Liver (tissue), 9 donors: ENCODE results near the gene GOLGA7B. TPM values are rescaled to one million over a fixed set of nuclear protein-coding genes. Genes with fewer than 3 reads are reported as not detected.

Experiments used
- DNase-seq: peaks from one replicate; pipeline ENCODE4 v3.0.0-alpha.2; 2017; ENCODE audit warnings: low spot score
- H3K27ac ChIP-seq, 2 donors: one replicate each; pipeline ENCODE4 v1.7.0; 2013; ENCODE audit warnings: inconsistent platforms in 2 of 2, low read length in 2 of 2, control low read depth in 1 of 2, low read depth in 1 of 2, mild to moderate bottlenecking in 1 of 2
- H3K27me3 ChIP-seq, 4 donors: one replicate each; pipeline versions ENCODE4 v1.6.1 to v1.7.0; 2013; ENCODE audit warnings: low read length in 3 of 4, inconsistent platforms in 1 of 4, mild to moderate bottlenecking in 1 of 4, moderate library complexity in 1 of 4; ENCODE audit not compliant: control insufficient read depth in 4 of 4, insufficient read depth in 4 of 4
- H3K36me3 ChIP-seq, 4 donors: one replicate each; pipeline versions ENCODE4 v1.6.1 to v1.7.0; 2013; ENCODE audit warnings: low read length in 3 of 4, mild to moderate bottlenecking in 3 of 4, low read depth in 1 of 4, moderate library complexity in 1 of 4; ENCODE audit not compliant: control insufficient read depth in 4 of 4, insufficient read depth in 3 of 4
- H3K4me1 ChIP-seq, 4 donors: one replicate each; pipeline versions ENCODE4 v1.6.1 to v1.7.0; 2013; ENCODE audit warnings: low read length in 3 of 4, mild to moderate bottlenecking in 3 of 4, moderate library complexity in 1 of 4; ENCODE audit not compliant: control insufficient read depth in 4 of 4, insufficient read depth in 4 of 4
- H3K4me3 ChIP-seq, 3 donors: one replicate each; pipeline versions ENCODE4 v1.6.1 to v1.7.0; 2013; ENCODE audit warnings: low read length in 3 of 3, control low read depth in 1 of 3, low read depth in 1 of 3, mild to moderate bottlenecking in 1 of 3
- H3K9ac ChIP-seq, 2 donors: one replicate each; pipeline ENCODE4 v1.7.0; 2013; ENCODE audit warnings: low read length in 2 of 2, mild to moderate bottlenecking in 2 of 2, moderate library complexity in 2 of 2, control low read depth in 1 of 2, low read depth in 1 of 2
- H3K9me3 ChIP-seq, 4 donors: one replicate each; pipeline versions ENCODE4 v1.6.1 to v1.7.0; 2013; ENCODE audit warnings: low read length in 3 of 4; ENCODE audit not compliant: control insufficient read depth in 4 of 4
- CTCF ChIP-seq: fragments of 150-350 bp; IDR thresholded peaks from 2 replicates; pipeline ENCODE4 v1.5.1; 2017; ENCODE audit warnings: improper control_type of control experiment, low read depth, low read length; ENCODE audit not compliant: missing input control
- EGR1 ChIP-seq, 2 donors: IDR thresholded peaks; 2 replicates each; pipeline ENCODE4 v1.6.1; 2016 to 2018; ENCODE audit warnings: antibody characterized with exemption in 2 of 2, low read depth in 2 of 2
- FOXA1 ChIP-seq: IDR thresholded peaks from 2 replicates; pipeline ENCODE4 v1.6.1; 2016; ENCODE audit warnings: antibody characterized with exemption
- FOXA2 ChIP-seq: IDR thresholded peaks from 2 replicates; pipeline ENCODE4 v1.6.1; 2016; ENCODE audit warnings: antibody characterized with exemption
- GABPA ChIP-seq, 2 donors: IDR thresholded peaks in 1 of 2; conservative IDR thresholded peaks in 1 of 2; 2 replicates each; pipeline ENCODE4 v1.6.1; 2016; ENCODE audit warnings: antibody characterized with exemption in 2 of 2, mild to moderate bottlenecking in 1 of 2, moderate library complexity in 1 of 2
- HNF4A ChIP-seq, 2 donors: conservative IDR thresholded peaks; 2 replicates each; pipeline ENCODE4 v1.6.1; 2016; ENCODE audit warnings: antibody characterized with exemption in 2 of 2, mild to moderate bottlenecking in 2 of 2
- HNF4G ChIP-seq: IDR thresholded peaks from 2 replicates; pipeline ENCODE4 v1.6.1; 2016; ENCODE audit warnings: antibody characterized with exemption
- JUND ChIP-seq, 2 donors: IDR thresholded peaks; 2 replicates each; pipeline ENCODE4 v1.6.1; 2016; ENCODE audit warnings: antibody characterized with exemption in 2 of 2
- MAX ChIP-seq: IDR thresholded peaks from 2 replicates; pipeline ENCODE4 v1.6.1; 2016; ENCODE audit warnings: antibody characterized with exemption
- NR2F2 ChIP-seq: IDR thresholded peaks from 2 replicates; pipeline ENCODE4 v1.6.1; 2016; ENCODE audit warnings: antibody characterized with exemption
- RAD21 ChIP-seq, 2 donors: IDR thresholded peaks; 2 replicates each; pipeline ENCODE4 v1.6.1; 2016; ENCODE audit warnings: antibody characterized with exemption in 2 of 2, mild to moderate bottlenecking in 2 of 2
- REST ChIP-seq: IDR thresholded peaks from 2 replicates; pipeline ENCODE4 v1.6.1; 2016; ENCODE audit warnings: antibody characterized with exemption, mild to moderate bottlenecking
- RXRA ChIP-seq, 2 donors: IDR thresholded peaks; 2 replicates each; pipeline ENCODE4 v1.6.1; 2017 to 2018; ENCODE audit warnings: antibody characterized with exemption in 2 of 2, mild to moderate bottlenecking in 1 of 2
- SP1 ChIP-seq: IDR thresholded peaks from 2 replicates; pipeline ENCODE4 v1.6.1; 2018; ENCODE audit warnings: antibody characterized with exemption, mild to moderate bottlenecking
- TAF1 ChIP-seq: conservative IDR thresholded peaks from 2 replicates; pipeline ENCODE4 v1.6.1; 2016; ENCODE audit warnings: antibody characterized with exemption, mild to moderate bottlenecking
- YY1 ChIP-seq: IDR thresholded peaks from 2 replicates; pipeline ENCODE4 v1.6.1; 2016; ENCODE audit warnings: antibody characterized with exemption, mild to moderate bottlenecking
- ZBTB33 ChIP-seq: IDR thresholded peaks from 2 replicates; pipeline ENCODE4 v1.6.1; 2016; ENCODE audit warnings: antibody characterized with exemption
- WGBS: extraction: QIAGEN DNeasy Blood & Tissue Kit; methylation state at CpG from one replicate; pipeline ENCODE4 v1.1.7; 2013; 5-methylcytosine and 5-hydroxymethylcytosine counted together
- polyA plus RNA-seq, 2 donors: library from polyadenylated mRNA; stranded (reverse) in 1 of 2; unstranded in 1 of 2; fragments of 200-250 nt in 1 of 2; fragments of >200 nt in 1 of 2; fragmentation: Nextera tagmentation in 1 of 2; extraction: Ambion mirVana in 1 of 2; gene quantifications; one replicate each; pipeline versions ENCODE4 v1.2.1 to v1.2.3, GENCODE V29; 2013 to 2015
- total RNA-seq, 2 donors: library from RNA; depleted of rRNA; stranded (reverse); fragments of >200 nt; gene quantifications; one replicate each; pipeline ENCODE4 v1.2.3, GENCODE V29; 2014
- TF ChIP-seq, protein P1 (sequence below): IDR thresholded peaks from 2 replicates; pipeline ENCODE4 v1.6.1; 2016; ENCODE audit warnings: antibody characterized with exemption
- donor health status: healthy.
- donor health status: healthy.
- donor health status: healthy.
- donor health status: healthy.
- donor health status: healthy.

Gene GOLGA7B
- total and polyA plus RNA-seq, 4 donors: 0.05 to 0.63 (median 0.40) TPM

GRCh38 chr10:97895084-97895483 lies 45.4 kb downstream of the GOLGA7B start:
- Histone ChIP-seq H3K27ac (no peak overlapping the region), H3K4me1 (no peaks in the 10 kb centered on the region), H3K9me3 (no peaks in the 10 kb centered on the region), H3K4me3 (no peak overlapping the region), H3K36me3 (no peaks in the 10 kb centered on the region), H3K27me3 (peaks cover 0 to 3% (median 0%) of the 10 kb centered on the region in 4 donors), H3K9ac (no peak overlapping the region)
- TF ChIP-seq EGR1 (IDR thresholded peaks at IDR 0.05; ENCODE audit: low read depth in 2 of 2) (no peak), FOXA1 (no peak), YY1 (no peak), RXRA (IDR thresholded peaks at IDR 0.05) (no peak), MAX (no peak), NR2F2 (no peak), HNF4G (no peak), RAD21 (IDR thresholded peaks at IDR 0.05) (no peak), CTCF (no peak), FOXA2 (no peak), JUND (IDR thresholded peaks at IDR 0.05) (no peak)
- TF ChIP-seq, protein P1, sequence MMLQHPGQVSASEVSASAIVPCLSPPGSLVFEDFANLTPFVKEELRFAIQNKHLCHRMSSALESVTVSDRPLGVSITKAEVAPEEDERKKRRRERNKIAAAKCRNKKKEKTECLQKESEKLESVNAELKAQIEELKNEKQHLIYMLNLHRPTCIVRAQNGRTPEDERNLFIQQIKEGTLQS: no peak
- WGBS: 85% methylated on average over 13 of the region's 13 CpGs
- no peak for DNase-seq

- Histone ChIP-seq H3K36me3 (no peaks in the 10 kb centered on the region), H3K27ac (no peak overlapping the region), H3K9ac (no peak overlapping the region), H3K27me3 (peaks cover 0 to 3% (median 0%) of the 10 kb centered on the region in 4 donors), H3K4me3 (no peak overlapping the region), H3K9me3 (no peaks in the 10 kb centered on the region), H3K4me1 (no peaks in the 10 kb centered on the region)
- no peak for DNase-seq
- WGBS: 59% methylated on average over 9 of the region's 9 CpGs
- no peak for TF ChIP-seq FOXA2
- no peak for TF ChIP-seq EGR1 (IDR thresholded peaks at IDR 0.05; ENCODE audit: low read depth in 2 of 2)
- no peak for TF ChIP-seq RAD21 (IDR thresholded peaks at IDR 0.05)
- TF ChIP-seq ZBTB33: no peak
- TF ChIP-seq REST: no peak
- TF ChIP-seq CTCF: no peak
- TF ChIP-seq FOXA1: no peak
- no peak for TF ChIP-seq JUND (IDR thresholded peaks at IDR 0.05)
- TF ChIP-seq MAX: no peak
- no peak for TF ChIP-seq YY1
- no peak for TF ChIP-seq SP1
- no peak for TF ChIP-seq NR2F2
- no peak for TF ChIP-seq GABPA (IDR thresholded peaks at IDR 0.05 in 1 of 2, conservative IDR thresholded peaks at IDR 0.05 in 1 of 2)
- TF ChIP-seq, protein P1: no peak
- no peak for TF ChIP-seq HNF4G
- no peak for TF ChIP-seq RXRA (IDR thresholded peaks at IDR 0.05)
- no peak for TF ChIP-seq HNF4A (conservative IDR thresholded peaks at IDR 0.05)
- no peak for TF ChIP-seq TAF1
These were observed 46.3 kb downstream of the GOLGA7B start for GRCh38 chr10:97895915-97896314.
